ENCODE data around the gene SPPL3.

The SPPL3 gene

GRCh38 chr12:120872487-120872886 is 31.7 kb downstream of the SPPL3 start:
- DNase-seq, result no peak

- no peak for DNase-seq
Observed at GRCh38 chr12:120870415-120870814, 33.7 kb downstream of the SPPL3 start.

- no peak for DNase-seq
Observed at GRCh38 chr12:120869376-120869775, 34.8 kb downstream of the SPPL3 start.

GRCh38 chr12:120866108-120866507 is 38.0 kb downstream of the SPPL3 start:
- DNase-seq, result no peak

GRCh38 chr12:120865098-120865497 is 39.1 kb downstream of the SPPL3 start:
- DNase-seq, result no peak

GRCh38 chr12:120862664-120863063 is 41.5 kb downstream of the SPPL3 start:
- no peak for DNase-seq

GRCh38 chr12:120861074-120861795 is 42.9 kb downstream of the SPPL3 start:
- DNase-seq, result no peak

GRCh38 chr12:120858306-120859088 is 45.7 kb downstream of the SPPL3 start:
- no peak for DNase-seq

GRCh38 chr12:120856980-120857379 is 47.2 kb downstream of the SPPL3 start:
- no peak for DNase-seq

GRCh38 chr12:120855823-120856588 is 48.2 kb downstream of the SPPL3 start:
- DNase-seq, result no peak

- no peak for DNase-seq
Observed at GRCh38 chr12:120854804-120855203, 49.4 kb downstream of the SPPL3 start.

GRCh38 chr12:120853188-120853587 is 51.0 kb downstream of the SPPL3 start:
- DNase-seq, result no peak

- DNase-seq, result no peak
Observed at GRCh38 chr12:120851944-120852343, 52.2 kb downstream of the SPPL3 start.

GRCh38 chr12:120851444-120851843 is 52.7 kb downstream of the SPPL3 start:
- no peak for DNase-seq

- no peak for DNase-seq
Observed at GRCh38 chr12:120849765-120850164, 54.4 kb downstream of the SPPL3 start.

GRCh38 chr12:120847814-120848213 is 56.3 kb downstream of the SPPL3 start:
- DNase-seq, result no peak

GRCh38 chr12:120847392-120847791 is 56.8 kb downstream of the SPPL3 start:
- DNase-seq, result no peak

- no peak for DNase-seq
Observed at GRCh38 chr12:120846721-120847120, 57.4 kb downstream of the SPPL3 start.

- DNase-seq, result no peak
Observed at GRCh38 chr12:120845696-120846095, 58.5 kb downstream of the SPPL3 start.

- no peak for DNase-seq
Observed at GRCh38 chr12:120844768-120845449, 59.2 kb downstream of the SPPL3 start.

GRCh38 chr12:120844297-120844696 is 59.9 kb downstream of the SPPL3 start:
- no peak for DNase-seq

GRCh38 chr12:120843472-120843871 is 60.7 kb downstream of the SPPL3 start:
- DNase-seq, result no peak

GRCh38 chr12:120842595-120842994 is 61.6 kb downstream of the SPPL3 start:
- DNase-seq, result no peak
